ENCODE results near the gene PYGM.

The PYGM gene

DNA sequence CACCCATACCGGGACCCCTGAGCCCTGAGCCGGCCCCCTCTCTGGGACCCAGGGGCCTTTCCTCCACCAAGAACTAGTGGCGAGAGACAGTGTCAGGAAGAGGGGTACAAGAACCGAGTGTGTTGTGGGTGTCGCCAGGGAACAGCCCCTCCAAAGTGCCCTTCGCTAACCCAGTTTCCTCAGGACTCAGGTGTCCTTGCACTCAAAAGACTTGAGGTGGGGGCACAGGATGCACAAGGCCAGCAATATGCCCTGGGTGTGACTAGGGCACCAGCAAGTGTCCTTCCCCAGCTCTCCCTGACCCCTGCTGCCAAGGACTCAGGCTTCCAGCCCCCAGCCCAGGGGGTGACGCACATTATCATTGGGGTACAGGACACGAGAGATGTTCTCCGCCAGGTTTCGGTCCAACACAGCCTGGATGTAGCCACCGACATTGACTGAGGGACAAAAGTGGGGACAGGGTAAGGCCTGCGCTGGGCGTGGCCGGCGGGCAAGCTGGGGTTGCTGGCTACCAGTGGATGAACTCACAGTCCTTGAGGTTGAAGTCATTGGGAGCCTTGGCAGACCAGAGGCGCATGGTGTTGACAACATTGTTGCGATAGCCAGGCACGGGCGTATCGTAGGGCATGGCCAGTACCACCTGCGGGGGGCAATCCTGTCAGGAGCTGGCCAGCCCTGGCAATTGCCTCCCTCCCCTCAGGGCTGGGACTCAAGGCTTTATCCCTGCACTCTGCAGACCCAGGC, 4.7 kb downstream of the PYGM start:
- ChIA-PET CTCF (interaction anchor here (0.7 to 1.4 kb wide), 2 partner anchors 12 to 30 kb away, joined by 4 to 5 read pairs; partner anchors contain the start of gene RASGRP2), POLR2A (ENCODE audit: low non-redundant PET) (no interaction called here)
- TF ChIP-seq CTCF (conservative IDR thresholded peaks at IDR 0.05; ENCODE audit: low read depth), result no peak
- no peak overlapping the region for H3K27ac ChIP-seq
- no peak for DNase-seq (ENCODE audit: low spot score)

- CTCF ChIA-PET, result interaction anchor here (0.7 to 1.4 kb wide), 2 partner anchors 11 to 29 kb away, joined by 4 to 5 read pairs; partner anchors contain the start of gene RASGRP2
- no peak for TF ChIP-seq CTCF (conservative IDR thresholded peaks at IDR 0.05; ENCODE audit: low read depth)
- POLR2A ChIA-PET (ENCODE audit: low non-redundant PET), result no interaction called here
- no peak for DNase-seq (ENCODE audit: low spot score)
- no peak overlapping the region for H3K27ac ChIP-seq
Observed at GRCh38 chr11:64754124-64754918, 5.5 kb downstream of the PYGM start.

DNA sequence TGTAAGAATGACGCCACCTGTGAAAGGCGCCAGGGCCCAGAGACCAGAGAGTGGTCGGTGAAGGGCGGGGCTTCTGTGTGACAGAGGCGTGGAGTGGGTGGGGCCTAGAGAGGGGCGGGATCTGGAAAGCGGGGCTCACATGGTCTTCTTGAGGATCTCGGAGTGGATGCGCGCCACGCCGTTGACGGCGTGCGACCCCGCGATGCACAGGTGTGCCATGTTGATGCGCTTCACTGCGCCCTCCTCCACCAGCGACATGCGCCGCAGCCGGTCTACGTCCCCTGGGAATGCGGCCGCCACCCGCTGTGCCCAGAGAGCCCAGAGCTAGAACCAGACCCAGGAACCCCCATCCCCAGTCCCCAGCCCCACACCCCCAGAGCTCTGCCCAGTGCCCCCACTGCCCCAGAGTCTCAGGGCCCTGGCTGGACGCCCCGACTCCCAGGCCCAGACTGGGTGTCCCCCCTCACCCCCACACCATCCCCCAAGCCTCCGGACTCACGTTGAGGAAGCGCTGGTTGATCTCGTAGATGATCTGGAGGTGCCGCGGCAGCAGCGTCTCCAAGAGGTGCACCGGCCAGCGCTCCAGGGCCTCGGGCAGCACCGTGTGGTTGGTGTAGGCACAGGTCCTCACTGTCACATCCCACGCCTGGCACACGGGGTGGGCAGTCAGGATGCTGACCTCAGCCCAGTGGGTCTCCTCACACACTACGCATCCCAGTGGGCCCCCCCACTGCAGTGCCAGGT, 6.2 kb downstream of the PYGM start:
- TF ChIP-seq CTCF (conservative IDR thresholded peaks at IDR 0.05; ENCODE audit: low read depth), result no peak
- ChIA-PET CTCF (interaction anchor here (0.5 kb wide), 1 partner anchor 377 kb away, joined by 3 read pairs; no protein-coding TSS in a partner anchor), POLR2A (ENCODE audit: low non-redundant PET) (no interaction called here)
- DNase-seq (ENCODE audit: low spot score), result no peak
- no peak overlapping the region for H3K27ac ChIP-seq

GRCh38 chr11:64753019-64753379, 6.8 kb downstream of the PYGM start:
- ChIA-PET POLR2A (ENCODE audit: low non-redundant PET) (no interaction called here), CTCF (interaction anchor here (0.5 to 0.7 kb wide), 2 partner anchors 18 to 376 kb away, joined by 3 to 4 read pairs; no protein-coding TSS in a partner anchor)
- no peak for TF ChIP-seq CTCF (conservative IDR thresholded peaks at IDR 0.05; ENCODE audit: low read depth)

DNA sequence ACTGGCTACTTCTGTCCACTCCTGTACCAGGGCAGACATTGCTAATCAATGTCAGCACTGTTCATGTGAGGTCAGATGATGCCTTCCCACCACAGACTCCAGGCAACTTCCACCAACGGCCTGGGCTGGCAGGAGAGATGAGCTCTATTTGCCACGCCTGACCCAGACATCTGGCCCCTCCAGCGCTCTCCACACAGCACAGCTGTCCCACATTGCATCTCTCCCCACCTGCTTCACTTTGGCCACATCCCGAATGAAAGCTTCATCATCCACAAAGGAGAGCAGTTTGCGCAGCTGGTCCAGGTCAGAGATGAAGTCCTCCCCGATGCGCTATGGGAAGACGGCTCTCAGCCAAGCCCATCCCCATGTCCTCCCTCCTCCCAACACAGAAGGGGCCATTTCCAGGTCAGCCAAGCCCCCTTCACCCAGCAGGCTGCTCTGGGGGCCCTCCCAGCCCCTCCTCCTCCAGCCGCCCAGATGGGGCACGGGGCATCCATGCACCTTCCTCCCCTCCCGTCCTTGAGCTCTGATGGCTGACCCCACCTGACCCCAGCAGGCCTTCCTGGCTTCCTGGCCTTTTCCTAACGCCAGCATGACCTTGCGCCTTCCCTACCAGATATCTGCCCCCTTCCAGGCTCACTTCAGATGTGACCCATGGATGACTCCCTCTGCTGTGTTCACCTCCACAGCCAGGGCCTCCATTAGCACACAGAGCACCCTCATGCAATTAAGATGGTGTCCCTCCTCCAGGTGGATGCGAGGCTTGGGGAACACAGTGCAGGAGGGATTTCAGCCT, 7.4 kb downstream of the PYGM start:
- DNase-seq (ENCODE audit: low spot score), result no peak
- TF ChIP-seq CTCF (conservative IDR thresholded peaks at IDR 0.05; ENCODE audit: low read depth), result no peak
- H3K27ac ChIP-seq, result no peak overlapping the region
- POLR2A ChIA-PET (ENCODE audit: low non-redundant PET), result no interaction called here
- CTCF ChIA-PET, result interaction anchor here (0.7 kb wide), 1 partner anchor 18 kb away, joined by 4 read pairs; no protein-coding TSS in a partner anchor

More at GRCh38 chr11:64753019-64753379, 6.8 kb downstream of the PYGM start:
- no peak overlapping the region for H3K27ac ChIP-seq
- no peak for DNase-seq (ENCODE audit: low spot score)
